SK-N-SH (cell line): Measurements from ENCODE around the gene CLASRP. TPM values are rescaled to one million over a fixed set of nuclear protein-coding genes. Genes with fewer than 3 reads are reported as not detected.

Experiments
- CTCF ChIA-PET: fragments of 300-600, 350-600 bp; formaldehyde crosslinking; extraction: SDS; loops from one replicate; lab custom pipeline; 2021; lab: Yijun Ruan, JAX
- POLR2A ChIA-PET: fragments of 350-600 bp; sonication (Branson Sonifier 250); formaldehyde crosslinking; extraction: SDS; loops from one replicate; lab custom pipeline; 2020; ENCODE audit warnings: antibody characterized with exemption, inconsistent platforms; lab: Yijun Ruan, JAX
- DNase-seq: peaks from one replicate; pipeline ENCODE4 v3.0.0; 2012
- H2AFZ ChIP-seq: fragments of 200-600 bp; sonication (generic); 2 replicates; pipeline ENCODE4 v1.8.1; 2016; ENCODE audit warnings: antibody characterized with exemption, mild to moderate bottlenecking, low read depth
- H3F3A ChIP-seq: fragments of 200-600 bp; sonication (generic); replicated peaks from 2 replicates; pipeline ENCODE3; 2016; ENCODE audit warnings: antibody characterized with exemption, mild to moderate bottlenecking; ENCODE audit not compliant: insufficient read depth
- H3K27ac ChIP-seq, 2 experiments: fragments of 200-500 bp in 1 of 2; fragments of 200-600 bp in 1 of 2; sonication (Bioruptor generic) in 1 of 2; sonication (generic), shearing (Covaris generic) in 1 of 2; 2 replicates each; pipeline versions ENCODE4 v1.5.1 to v1.6.1; 2014 to 2016; ENCODE audit warnings: low read depth in 2 of 2, inconsistent platforms in 1 of 2, low read length in 1 of 2, mild to moderate bottlenecking in 1 of 2, mixed read lengths in 1 of 2
- H3K27me3 ChIP-seq: fragments of 200-600 bp; sonication (generic), shearing (Covaris generic); 2 replicates; pipeline ENCODE4 v1.6.1; 2016; ENCODE audit warnings: mixed run types; ENCODE audit not compliant: insufficient read depth
- H3K36me3 ChIP-seq, 2 experiments: fragments of 200-500 bp in 1 of 2; fragments of 200-600 bp in 1 of 2; sonication (Bioruptor generic) in 1 of 2; sonication (generic) in 1 of 2; replicated peaks in 1 of 2; 2 replicates each; pipeline versions ENCODE3 to v1.5.1; 2014 to 2016; ENCODE audit warnings: low read length in 1 of 2, mild to moderate bottlenecking in 1 of 2; ENCODE audit not compliant: insufficient read depth in 2 of 2, control insufficient read depth in 1 of 2
- H3K4me1 ChIP-seq, 2 experiments: fragments of 200-500 bp in 1 of 2; fragments of 200-600 bp in 1 of 2; sonication (Bioruptor generic) in 1 of 2; sonication (generic), shearing (Covaris generic) in 1 of 2; 2 replicates each; pipeline versions ENCODE4 v1.5.1 to v1.6.1; 2014 to 2016; ENCODE audit warnings: low read depth in 1 of 2, low read length in 1 of 2, mixed run types in 1 of 2; ENCODE audit not compliant: insufficient read depth in 2 of 2, control insufficient read depth in 1 of 2
- H3K4me2 ChIP-seq: fragments of 200-600 bp; sonication (generic), shearing (Covaris generic); 2 replicates; pipeline ENCODE4 v1.6.1; 2017; ENCODE audit warnings: mixed run types
- H3K4me3 ChIP-seq, 2 experiments: fragments of 200-500 bp in 1 of 2; fragments of 200-600 bp in 1 of 2; sonication (Bioruptor generic) in 1 of 2; sonication (generic), shearing (Covaris generic) in 1 of 2; 2 replicates each; pipeline versions ENCODE4 v1.5.1 to v1.8.1; 2014 to 2016; ENCODE audit warnings: low read depth in 2 of 2, inconsistent platforms in 1 of 2, low read length in 1 of 2, mild to moderate bottlenecking in 1 of 2, mixed read lengths in 1 of 2, moderate library complexity in 1 of 2
- H3K79me2 ChIP-seq: fragments of 200-600 bp; sonication (generic); 2 replicates; pipeline ENCODE4 v1.8.1; 2017; ENCODE audit warnings: mild to moderate bottlenecking; ENCODE audit not compliant: insufficient read depth
- H3K9ac ChIP-seq: fragments of 200-600 bp; sonication (generic); 2 replicates; pipeline ENCODE4 v1.6.1; 2017; ENCODE audit warnings: mixed run types
- H3K9me2 ChIP-seq: fragments of 200-600 bp; sonication (generic); 2 replicates; pipeline ENCODE4 v1.6.1; 2017; ENCODE audit warnings: mixed run types
- H3K9me3 ChIP-seq: fragments of 200-600 bp; sonication (generic); 2 replicates; pipeline ENCODE4 v1.6.1; 2017; ENCODE audit warnings: mixed run types, mild to moderate bottlenecking, moderate library complexity
- H4K20me1 ChIP-seq: fragments of 200-600 bp; sonication (generic); 2 replicates; pipeline ENCODE4 v1.6.1; 2017; ENCODE audit warnings: mild to moderate bottlenecking, mixed run types; ENCODE audit not compliant: insufficient read depth
- CHD2 ChIP-seq: fragments of 150-350 bp; IDR thresholded peaks from 2 replicates; pipeline ENCODE4 v1.6.1; 2018; ENCODE audit warnings: low read length; ENCODE audit not compliant: partially characterized antibody
- EZH2phosphoT487 ChIP-seq: fragments of 200-600 bp; sonication (generic); IDR thresholded peaks from 2 replicates; pipeline ENCODE4 v1.6.1; 2017; ENCODE audit warnings: low read depth, mixed run types, mild to moderate bottlenecking, antibody characterized with exemption, moderate library complexity, borderline replicate concordance
- FOSL2 ChIP-seq: IDR thresholded peaks from 2 replicates; pipeline ENCODE4 v1.4.0; 2012; ENCODE audit warnings: low read depth, mild to moderate bottlenecking, moderate library complexity, borderline replicate concordance
- FOXJ3 ChIP-seq: sonication (generic); formaldehyde crosslinking; IDR thresholded peaks from 2 replicates; pipeline ENCODE4 v1.5.1; 2020; ENCODE audit warnings: mild to moderate bottlenecking, missing genetic modification reagents
- FOXM1 ChIP-seq: IDR thresholded peaks from 2 replicates; pipeline ENCODE4 v1.4.0; 2012; ENCODE audit warnings: low read depth, mild to moderate bottlenecking
- GABPA ChIP-seq: IDR thresholded peaks from 2 replicates; pipeline ENCODE4 v1.4.0; 2012; ENCODE audit warnings: low read depth, mild to moderate bottlenecking
- JUND ChIP-seq: IDR thresholded peaks from 2 replicates; pipeline ENCODE4 v1.4.0; 2012
- PBX3 ChIP-seq: IDR thresholded peaks from 2 replicates; pipeline ENCODE4; 2012
- TCF12 ChIP-seq: IDR thresholded peaks from 2 replicates; pipeline ENCODE4 v1.4.0; 2012
- TEAD4 ChIP-seq: IDR thresholded peaks from 2 replicates; pipeline ENCODE4 v1.4.0; 2012; ENCODE audit warnings: mild to moderate bottlenecking, borderline replicate concordance; ENCODE audit not compliant: insufficient read depth
- YY1 ChIP-seq: IDR thresholded peaks from 2 replicates; pipeline ENCODE4 v1.4.0; 2012; ENCODE audit warnings: low read depth, mild to moderate bottlenecking
- WGBS: methylation state at CpG from one replicate; pipeline ENCODE4 v1.1.6; 2017; ENCODE audit warnings: low lambda C conversion rate; 5-methylcytosine and 5-hydroxymethylcytosine counted together
- polyA plus RNA-seq, 3 experiments: library from polyadenylated mRNA; depleted of rRNA; stranded (reverse); fragments of >200 nt; gene quantifications; 2 replicates each; pipeline ENCODE4 v1.2.3, GENCODE V29; 2012
- TF ChIP-seq, protein P1 (sequence below): IDR thresholded peaks from 2 replicates; pipeline ENCODE4 v1.4.0; 2012; ENCODE audit warnings: low read depth
- TF ChIP-seq, protein P2 (sequence below): IDR thresholded peaks from 2 replicates; pipeline ENCODE4 v1.6.1; 2012; ENCODE audit warnings: mild to moderate bottlenecking, low read depth, low read length, moderate library complexity
- TF ChIP-seq, protein P3 (sequence below): IDR thresholded peaks from 2 replicates; pipeline ENCODE4 v1.4.0; 2012; ENCODE audit warnings: low read depth, borderline replicate concordance

CLASRP gene
- polyA plus RNA-seq, 1 of the 3 experiments (the other 2 are of a cell fraction), result 54.8 TPM

GRCh38 chr19:45076851-45077730, 38.2 kb downstream of the CLASRP start:
- Histone ChIP-seq H3K27me3 (no peaks in the 10 kb centered on the region), H3F3A (peaks cover 8% of the 10 kb centered on the region), H3K9me3 (no peaks in the 10 kb centered on the region), H3K4me1 (peaks cover 0 to 9% of the 10 kb centered on the region in 2 experiments; a peak in 1 of 4 replicates)
- ChIA-PET CTCF (interaction anchor here (0.6 to 1.8 kb wide), 2 partner anchors 17 to 64 kb away, joined by 3 to 9 read pairs; no protein-coding TSS in a partner anchor), POLR2A (no interaction called here)
- WGBS, result 89% methylated on average over 15 of the region's 15 CpGs
- TF ChIP-seq GABPA, result no peak
- no peak for TF ChIP-seq TEAD4
- no peak for TF ChIP-seq FOXM1
- TF ChIP-seq, protein P1, sequence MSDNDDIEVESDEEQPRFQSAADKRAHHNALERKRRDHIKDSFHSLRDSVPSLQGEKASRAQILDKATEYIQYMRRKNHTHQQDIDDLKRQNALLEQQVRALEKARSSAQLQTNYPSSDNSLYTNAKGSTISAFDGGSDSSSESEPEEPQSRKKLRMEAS, result no peak
- no peak for TF ChIP-seq EZH2phosphoT487
- TF ChIP-seq PBX3, result no peak
- TF ChIP-seq, protein P2, sequence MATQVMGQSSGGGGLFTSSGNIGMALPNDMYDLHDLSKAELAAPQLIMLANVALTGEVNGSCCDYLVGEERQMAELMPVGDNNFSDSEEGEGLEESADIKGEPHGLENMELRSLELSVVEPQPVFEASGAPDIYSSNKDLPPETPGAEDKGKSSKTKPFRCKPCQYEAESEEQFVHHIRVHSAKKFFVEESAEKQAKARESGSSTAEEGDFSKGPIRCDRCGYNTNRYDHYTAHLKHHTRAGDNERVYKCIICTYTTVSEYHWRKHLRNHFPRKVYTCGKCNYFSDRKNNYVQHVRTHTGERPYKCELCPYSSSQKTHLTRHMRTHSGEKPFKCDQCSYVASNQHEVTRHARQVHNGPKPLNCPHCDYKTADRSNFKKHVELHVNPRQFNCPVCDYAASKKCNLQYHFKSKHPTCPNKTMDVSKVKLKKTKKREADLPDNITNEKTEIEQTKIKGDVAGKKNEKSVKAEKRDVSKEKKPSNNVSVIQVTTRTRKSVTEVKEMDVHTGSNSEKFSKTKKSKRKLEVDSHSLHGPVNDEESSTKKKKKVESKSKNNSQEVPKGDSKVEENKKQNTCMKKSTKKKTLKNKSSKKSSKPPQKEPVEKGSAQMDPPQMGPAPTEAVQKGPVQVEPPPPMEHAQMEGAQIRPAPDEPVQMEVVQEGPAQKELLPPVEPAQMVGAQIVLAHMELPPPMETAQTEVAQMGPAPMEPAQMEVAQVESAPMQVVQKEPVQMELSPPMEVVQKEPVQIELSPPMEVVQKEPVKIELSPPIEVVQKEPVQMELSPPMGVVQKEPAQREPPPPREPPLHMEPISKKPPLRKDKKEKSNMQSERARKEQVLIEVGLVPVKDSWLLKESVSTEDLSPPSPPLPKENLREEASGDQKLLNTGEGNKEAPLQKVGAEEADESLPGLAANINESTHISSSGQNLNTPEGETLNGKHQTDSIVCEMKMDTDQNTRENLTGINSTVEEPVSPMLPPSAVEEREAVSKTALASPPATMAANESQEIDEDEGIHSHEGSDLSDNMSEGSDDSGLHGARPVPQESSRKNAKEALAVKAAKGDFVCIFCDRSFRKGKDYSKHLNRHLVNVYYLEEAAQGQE, result no peak
- TF ChIP-seq, all 33 proteins: peak for 0
- no peak for DNase-seq
- H3K27ac ChIP-seq, result no peak overlapping the region
- no peaks in the 10 kb centered on the region for H3K9me2 ChIP-seq
- H3K79me2 ChIP-seq, result peaks cover 30% of the 10 kb centered on the region
- H3K4me2 ChIP-seq, result no peak overlapping the region
- peak overlapping the region; percentile 59; the same call in 1 of the 2 replicates for H2AFZ ChIP-seq
- no peak overlapping the region for H3K4me3 ChIP-seq
- no peak overlapping the region for H3K9ac ChIP-seq
- H3K36me3 ChIP-seq, result peaks cover 2 to 6% of the 10 kb centered on the region in 2 experiments
- H4K20me1 ChIP-seq, result no peaks in the 10 kb centered on the region

DNA sequence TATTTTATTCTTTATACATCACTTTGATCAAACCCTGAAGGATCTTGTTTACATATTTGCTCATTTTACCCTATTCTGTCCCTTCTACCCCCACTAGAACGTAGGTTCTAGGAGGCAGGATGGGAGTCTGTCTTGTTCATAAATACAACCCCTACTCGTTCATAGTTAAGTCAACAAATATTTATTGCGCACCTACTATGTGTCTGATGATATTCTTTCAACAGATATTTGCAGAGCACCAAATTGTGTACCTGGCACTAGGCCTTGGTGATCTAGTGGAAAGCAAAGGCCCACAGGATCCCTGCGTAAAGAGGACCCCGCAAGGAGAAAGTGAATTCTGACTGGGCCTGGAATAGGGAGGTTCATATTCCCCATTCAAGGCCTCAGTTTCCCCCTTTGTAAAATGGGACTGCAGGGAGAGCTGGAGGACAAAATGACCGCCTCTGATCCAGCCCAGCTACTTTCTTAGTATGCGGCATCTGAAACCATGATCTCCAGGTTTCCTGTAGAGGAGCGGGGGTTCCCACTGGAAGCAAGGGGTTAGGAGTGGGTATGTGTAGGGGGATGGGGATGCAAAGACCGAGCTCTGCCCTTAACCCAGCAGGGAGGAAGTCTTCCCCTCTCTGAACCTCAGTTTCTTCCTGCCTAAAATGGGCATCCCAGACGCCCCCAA, 39.7 kb downstream of the CLASRP start:
- peak overlapping the region; percentile 98 for H3K4me2 ChIP-seq
- H3K27me3 ChIP-seq, result no peaks in the 10 kb centered on the region
- no peaks in the 10 kb centered on the region for H3K9me3 ChIP-seq
- no peak for DNase-seq
- peak overlapping the region in 1 of 2 experiments; percentile 53; a peak in 2 of 4 replicates for H3K27ac ChIP-seq
- no peaks in the 10 kb centered on the region for H4K20me1 ChIP-seq
- H3K4me1 ChIP-seq, result peaks cover 0 to 9% of the 10 kb centered on the region in 2 experiments; a peak in 1 of 4 replicates
- 77% methylated on average over 7 of the region's 10 CpGs for WGBS
- H3F3A ChIP-seq, result peaks cover 8% of the 10 kb centered on the region
- H2AFZ ChIP-seq, result peak overlapping the region; percentile 96
- peaks cover 0 to 6% of the 10 kb centered on the region in 2 experiments for H3K36me3 ChIP-seq
- peak overlapping the region; percentile 84 to 99 for H3K4me3 ChIP-seq
- H3K79me2 ChIP-seq, result peaks cover 43% of the 10 kb centered on the region
- no peaks in the 10 kb centered on the region for H3K9me2 ChIP-seq
- ChIA-PET POLR2A (interaction anchor here (0.7 to 2.1 kb wide), 7 partner anchors 10 to 100 kb away, joined by 3 to 19 read pairs (median 3); partner anchors contain the start of genes CLASRP, PPP1R37 and TRAPPC6A), CTCF (interaction anchor here (0.8 to 1.8 kb wide), 6 partner anchors 13 to 260 kb away, joined by 3 to 9 read pairs (median 3); no protein-coding TSS in a partner anchor)
- TF ChIP-seq FOSL2 (no peak), CHD2 (no peak), JUND (no peak), FOXJ3 (CRISPR knock-in tag) (no peak), YY1 (no peak), TCF12 (no peak)
- TF ChIP-seq, protein P3, sequence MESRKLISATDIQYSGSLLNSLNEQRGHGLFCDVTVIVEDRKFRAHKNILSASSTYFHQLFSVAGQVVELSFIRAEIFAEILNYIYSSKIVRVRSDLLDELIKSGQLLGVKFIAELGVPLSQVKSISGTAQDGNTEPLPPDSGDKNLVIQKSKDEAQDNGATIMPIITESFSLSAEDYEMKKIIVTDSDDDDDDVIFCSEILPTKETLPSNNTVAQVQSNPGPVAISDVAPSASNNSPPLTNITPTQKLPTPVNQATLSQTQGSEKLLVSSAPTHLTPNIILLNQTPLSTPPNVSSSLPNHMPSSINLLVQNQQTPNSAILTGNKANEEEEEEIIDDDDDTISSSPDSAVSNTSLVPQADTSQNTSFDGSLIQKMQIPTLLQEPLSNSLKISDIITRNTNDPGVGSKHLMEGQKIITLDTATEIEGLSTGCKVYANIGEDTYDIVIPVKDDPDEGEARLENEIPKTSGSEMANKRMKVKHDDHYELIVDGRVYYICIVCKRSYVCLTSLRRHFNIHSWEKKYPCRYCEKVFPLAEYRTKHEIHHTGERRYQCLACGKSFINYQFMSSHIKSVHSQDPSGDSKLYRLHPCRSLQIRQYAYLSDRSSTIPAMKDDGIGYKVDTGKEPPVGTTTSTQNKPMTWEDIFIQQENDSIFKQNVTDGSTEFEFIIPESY, result no peak
- peak overlapping the region; percentile 97 for H3K9ac ChIP-seq
